Measurements from ENCODE around the gene HOXA13. TPM values are rescaled to one million over a fixed set of nuclear protein-coding genes. Genes with fewer than 3 reads are reported as not detected.
A peak's percentile ranks its signal among the peaks of the same experiment; 100 is the strongest.

HOXA13 gene
- total RNA-seq, 3 donors from 2014 or later = 0.16 to 0.33 TPM; not detected in 1

DNA sequence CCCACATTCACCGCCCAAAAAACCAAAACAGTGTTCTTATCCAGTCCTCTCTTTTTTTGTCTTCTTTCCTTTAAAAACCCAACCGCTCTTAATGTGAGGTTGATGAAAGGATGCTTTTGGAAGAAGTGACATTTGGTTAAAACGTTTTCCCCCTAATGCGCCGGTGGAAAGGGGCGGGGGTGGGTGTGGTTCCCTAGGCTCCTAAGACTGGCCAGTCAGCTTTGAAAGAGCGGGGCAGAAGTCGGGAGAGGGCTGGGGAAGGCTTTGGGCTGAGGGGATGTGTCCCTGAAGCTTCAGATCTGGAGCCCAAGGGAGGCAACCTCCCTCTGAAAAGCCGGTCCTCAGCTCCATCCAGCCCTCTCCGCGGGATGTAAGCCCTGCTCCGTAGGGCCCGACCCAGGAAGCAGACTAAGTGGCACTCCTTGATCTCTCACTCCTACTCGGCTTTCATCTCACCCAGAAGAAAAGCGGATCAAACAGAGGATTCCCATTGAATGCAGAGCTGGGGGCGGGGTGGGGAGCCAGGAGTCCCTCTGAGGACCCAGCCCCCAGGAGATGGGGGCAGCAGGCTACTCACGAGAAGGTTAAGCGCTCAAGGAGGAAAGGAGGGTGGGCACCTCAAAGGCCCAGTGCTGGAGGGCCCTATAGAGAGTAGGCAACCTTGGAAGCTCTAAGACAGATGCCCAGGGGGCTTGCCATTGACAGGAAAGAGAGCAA, 40.3 kb upstream of the HOXA13 start:
- TF ChIP-seq POLR2AphosphoS5 (IDR thresholded peaks at IDR 0.05) (no peak), POLR2A (IDR thresholded peaks at IDR 0.05) (no peak)
- TF ChIP-seq, protein P1, sequence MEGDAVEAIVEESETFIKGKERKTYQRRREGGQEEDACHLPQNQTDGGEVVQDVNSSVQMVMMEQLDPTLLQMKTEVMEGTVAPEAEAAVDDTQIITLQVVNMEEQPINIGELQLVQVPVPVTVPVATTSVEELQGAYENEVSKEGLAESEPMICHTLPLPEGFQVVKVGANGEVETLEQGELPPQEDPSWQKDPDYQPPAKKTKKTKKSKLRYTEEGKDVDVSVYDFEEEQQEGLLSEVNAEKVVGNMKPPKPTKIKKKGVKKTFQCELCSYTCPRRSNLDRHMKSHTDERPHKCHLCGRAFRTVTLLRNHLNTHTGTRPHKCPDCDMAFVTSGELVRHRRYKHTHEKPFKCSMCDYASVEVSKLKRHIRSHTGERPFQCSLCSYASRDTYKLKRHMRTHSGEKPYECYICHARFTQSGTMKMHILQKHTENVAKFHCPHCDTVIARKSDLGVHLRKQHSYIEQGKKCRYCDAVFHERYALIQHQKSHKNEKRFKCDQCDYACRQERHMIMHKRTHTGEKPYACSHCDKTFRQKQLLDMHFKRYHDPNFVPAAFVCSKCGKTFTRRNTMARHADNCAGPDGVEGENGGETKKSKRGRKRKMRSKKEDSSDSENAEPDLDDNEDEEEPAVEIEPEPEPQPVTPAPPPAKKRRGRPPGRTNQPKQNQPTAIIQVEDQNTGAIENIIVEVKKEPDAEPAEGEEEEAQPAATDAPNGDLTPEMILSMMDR (IDR thresholded peaks at IDR 0.05) = no peak
- Histone ChIP-seq H3K4me1 (peaks cover 0 to 13% of the 10 kb centered on the region in 2 donors), H3K9me3 (no peaks in the 10 kb centered on the region), H3K27me3 (peaks cover 15 to 98% of the 10 kb centered on the region in 2 donors), H3K36me3 (no peaks in the 10 kb centered on the region), H3K4me3 (peak overlapping the region in 1 of 3 donors; percentile 48), H3K27ac (no peak overlapping the region)
- intact Hi-C loops (cut with DNase I; ENCODE audit: low total_unique reads) = no loop called here
- no peak for DNase-seq (ENCODE audit: low spot score in 2 of 2)

DNA sequence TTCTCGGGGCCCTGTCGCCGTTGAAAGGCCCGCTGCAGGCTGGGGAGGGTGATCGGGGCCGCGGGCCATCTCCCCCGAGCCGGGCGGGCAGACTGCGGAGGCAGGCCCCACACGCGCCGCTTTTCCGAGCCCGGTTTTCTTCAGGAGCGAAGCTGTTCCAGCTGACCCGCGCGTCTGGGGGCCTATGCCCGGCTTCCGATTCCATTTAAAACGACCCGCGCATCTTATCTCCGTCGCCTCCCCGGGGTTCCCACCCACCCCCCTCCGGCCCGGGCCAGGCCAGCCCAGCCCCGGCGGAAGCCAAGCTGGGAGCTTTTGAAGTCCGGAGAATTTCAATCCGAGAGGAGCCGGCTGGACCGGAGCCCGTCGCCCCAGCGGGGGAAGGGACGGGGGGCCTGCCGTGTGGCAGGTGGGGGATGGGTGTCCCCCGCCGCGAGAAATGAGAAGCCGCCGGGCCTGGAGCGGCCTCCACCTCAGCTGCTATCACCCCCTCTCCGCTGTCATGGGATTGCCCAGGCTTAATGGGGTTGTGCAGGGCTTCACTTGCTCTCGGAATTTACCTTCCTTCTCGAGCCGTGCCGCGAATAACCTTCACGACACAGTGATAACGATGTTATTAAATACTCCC, 39.6 kb upstream of the HOXA13 start:
- H3K4me1 ChIP-seq = peaks cover 0 to 13% of the 10 kb centered on the region in 2 donors
- no peak for TF ChIP-seq POLR2AphosphoS5 (IDR thresholded peaks at IDR 0.05)
- TF ChIP-seq, protein P1 (IDR thresholded peaks at IDR 0.05) = no peak
- no peak for TF ChIP-seq POLR2A (IDR thresholded peaks at IDR 0.05)
- no peaks in the 10 kb centered on the region for H3K36me3 ChIP-seq
- intact Hi-C loops (cut with DNase I; ENCODE audit: low total_unique reads) = no loop called here
- peak overlapping the region in 2 of 3 donors; percentile 10 to 48 for H3K4me3 ChIP-seq
- H3K27ac ChIP-seq = no peak overlapping the region
- DNase-seq (ENCODE audit: low spot score in 2 of 2) = no peak
- H3K27me3 ChIP-seq = peaks cover 14 to 97% of the 10 kb centered on the region in 2 donors
- no peaks in the 10 kb centered on the region for H3K9me3 ChIP-seq

DNA sequence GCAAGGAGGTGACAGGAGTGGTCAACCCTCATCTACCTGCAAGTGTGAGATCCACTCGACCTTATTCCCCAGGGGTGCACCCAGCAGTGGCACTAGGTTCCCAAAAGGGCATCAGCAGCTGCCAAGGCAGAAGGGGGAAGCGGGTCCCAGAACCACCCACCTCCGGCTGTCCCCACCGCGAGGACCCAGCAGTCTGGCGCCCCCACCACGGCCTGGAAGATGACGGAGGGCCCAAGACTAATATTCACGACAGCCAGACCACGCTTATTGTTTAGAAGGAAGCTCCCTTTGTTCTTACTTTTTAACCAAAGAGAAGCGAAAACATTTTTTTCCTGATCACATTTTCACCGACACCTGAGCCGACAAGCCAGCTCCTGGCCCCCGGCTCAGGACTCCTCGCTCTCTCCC, 39.1 kb upstream of the HOXA13 start:
- no peak for DNase-seq (ENCODE audit: low spot score in 2 of 2)
- TF ChIP-seq POLR2AphosphoS5 (IDR thresholded peaks at IDR 0.05) (no peak), POLR2A (IDR thresholded peaks at IDR 0.05) (no peak)
- TF ChIP-seq, protein P1 (IDR thresholded peaks at IDR 0.05) = no peak
- Histone ChIP-seq H3K4me3 (peak overlapping the region in 1 of 3 donors; percentile 48), H3K36me3 (no peaks in the 10 kb centered on the region), H3K4me1 (peaks cover 0 to 13% of the 10 kb centered on the region in 2 donors), H3K9me3 (no peaks in the 10 kb centered on the region), H3K27ac (no peak overlapping the region), H3K27me3 (peaks cover 14 to 92% of the 10 kb centered on the region in 2 donors)
- intact Hi-C loops (cut with DNase I; ENCODE audit: low total_unique reads) = no loop called here

DNA sequence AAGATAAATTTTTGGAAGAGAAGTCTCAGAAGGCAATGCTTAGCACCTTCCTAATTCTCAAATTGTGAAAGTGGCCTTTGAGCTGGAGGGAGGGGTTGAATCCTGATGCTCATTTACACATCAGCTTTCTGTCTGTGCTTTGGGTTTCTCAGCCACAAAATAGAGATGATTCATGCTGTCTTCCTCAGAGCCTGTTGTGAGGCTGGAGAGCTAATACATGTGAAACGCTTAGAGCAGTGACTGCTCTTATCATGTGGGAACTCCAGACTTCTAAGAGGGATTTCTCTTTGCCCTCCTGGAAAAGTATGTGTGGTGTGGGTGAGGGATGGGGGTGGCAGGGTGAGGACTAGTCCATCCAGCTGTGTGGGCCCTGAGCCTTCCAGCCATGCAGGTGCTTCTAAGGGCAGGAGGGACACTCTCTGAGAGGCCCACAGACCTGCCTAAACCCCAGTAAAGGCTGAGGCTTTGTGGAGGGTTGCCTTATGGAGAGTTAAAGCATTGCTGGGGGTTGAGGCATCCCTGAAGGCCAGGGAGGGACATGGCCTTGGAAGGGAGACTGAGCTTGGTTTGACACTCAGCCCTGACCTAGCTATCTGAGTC, 37.9 kb upstream of the HOXA13 start:
- Histone ChIP-seq H3K27ac (no peak overlapping the region), H3K9me3 (no peaks in the 10 kb centered on the region), H3K4me3 (no peak overlapping the region), H3K4me1 (peaks cover 0 to 10% of the 10 kb centered on the region in 2 donors), H3K36me3 (no peaks in the 10 kb centered on the region), H3K27me3 (peaks cover 10 to 81% of the 10 kb centered on the region in 2 donors)
- TF ChIP-seq POLR2A (IDR thresholded peaks at IDR 0.05) = no peak
- no peak for TF ChIP-seq POLR2AphosphoS5 (IDR thresholded peaks at IDR 0.05)
- TF ChIP-seq, protein P1 (IDR thresholded peaks at IDR 0.05) = no peak
- intact Hi-C loops (cut with DNase I; ENCODE audit: low total_unique reads) = no loop called here
- no peak for DNase-seq (ENCODE audit: low spot score in 2 of 2)

Measured in breast epithelium (tissue), 4 donors.